HepG2 (cell line): ENCODE results near the gene CDH23. TPM values are rescaled to one million over a fixed set of nuclear protein-coding genes. Genes with fewer than 3 reads are reported as not detected.
A peak's percentile ranks its signal among the peaks of the same experiment; 100 is the strongest.

Source experiments
- ATAC-seq: fragments of 200-7000 bp; cut with Tn5 transposase; 3 replicates; pipeline ENCODE4 v1.9.1; 2020; ENCODE audit warnings: mild to moderate bottlenecking, moderate library complexity
- BruUV-seq: library from RNA; stranded (reverse); fragments of 400-500 nt; replicated peaks from 2 replicates; lab custom pipeline; 2021; lab: Mats Ljungman, UMichigan
- CTCF ChIA-PET: fragments of 300-600 bp; formaldehyde crosslinking; extraction: SDS; loops from one replicate; lab custom pipeline; 2021; ENCODE audit warnings: low total read pairs, inconsistent platforms, low intra/inter-chr PET ratio; lab: Yijun Ruan, JAX
- POLR2A ChIA-PET: fragments of 350-600 bp; sonication (Branson Sonifier 250); formaldehyde crosslinking; loops from one replicate; lab custom pipeline; 2020; ENCODE audit warnings: antibody characterized with exemption, inconsistent platforms; lab: Yijun Ruan, JAX
- DNase-seq: peaks from one replicate; pipeline ENCODE4 v3.0.0-alpha.2; 2015; ENCODE audit warnings: low spot score
- FAIRE-seq: peaks from 3 replicates; lab custom pipeline; 2011; peaks lifted over from hg19 to GRCh38; lab: Jason Lieb, UNC
- H2AFZ ChIP-seq: one replicate; pipeline ENCODE4 v1.6.1; 2011; ENCODE audit warnings: low read length, inconsistent platforms
- H3K27ac ChIP-seq: fragments of 300-600 bp; 3 replicates; pipeline ENCODE4 v1.8.0; 2011; ENCODE audit warnings: mixed run types, mild to moderate bottlenecking, mixed read lengths, low read length, inconsistent platforms; ENCODE audit not compliant: insufficient read depth; ENCODE audit errors: extremely low read length
- H3K27me3 ChIP-seq, 2 experiments: fragments of 200-600 bp in 1 of 2; 2 replicates in 1 of 2; 3 replicates in 1 of 2; pipeline versions ENCODE4 v1.6.0 to v1.8.0; 2011; ENCODE audit warnings: low read length in 2 of 2, mild to moderate bottlenecking in 2 of 2, moderate library complexity in 2 of 2, inconsistent platforms in 1 of 2; ENCODE audit not compliant: insufficient read depth in 2 of 2, control insufficient read depth in 1 of 2
- H3K36me3 ChIP-seq, 2 experiments: fragments of 200-600 bp in 1 of 2; replicated peaks in 1 of 2; 2 replicates in 1 of 2; 3 replicates in 1 of 2; pipeline versions ENCODE4 v1.5.1 to v1.8.0; 2011; ENCODE audit warnings: low read length in 2 of 2, inconsistent platforms in 1 of 2; ENCODE audit not compliant: insufficient read depth in 2 of 2, control insufficient read depth in 1 of 2
- H3K4me1 ChIP-seq: 2 replicates; pipeline ENCODE4 v1.5.1; 2012; ENCODE audit warnings: low read length, inconsistent platforms; ENCODE audit not compliant: insufficient read depth
- H3K4me2 ChIP-seq: 2 replicates; pipeline ENCODE4 v1.6.0; 2011; ENCODE audit warnings: low read depth, low read length, inconsistent platforms
- H3K4me3 ChIP-seq, 3 experiments: fragments of 200-600 bp in 1 of 3; sonication (generic), shearing (Covaris generic) in 1 of 3; replicated peaks in 1 of 3; 2 replicates each; pipeline ENCODE4 v1.5.1; 2011 to 2016; ENCODE audit warnings: low read length in 3 of 3, inconsistent platforms in 2 of 3, low read depth in 2 of 3, mild to moderate bottlenecking in 2 of 3, control low read depth in 1 of 3, mixed read lengths in 1 of 3; ENCODE audit not compliant: insufficient read depth in 1 of 3
- H3K79me2 ChIP-seq: one replicate; pipeline ENCODE4 v1.6.1; 2011; ENCODE audit warnings: low read length, inconsistent platforms; ENCODE audit not compliant: insufficient read depth
- H3K9ac ChIP-seq: 2 replicates; pipeline ENCODE4 v1.6.0; 2011; ENCODE audit warnings: mild to moderate bottlenecking, low read depth, low read length, inconsistent platforms; ENCODE audit not compliant: insufficient read depth
- H3K9me3 ChIP-seq: 2 replicates; pipeline ENCODE4 v1.5.1; 2012; ENCODE audit warnings: mild to moderate bottlenecking, low read length
- H4K20me1 ChIP-seq: 2 replicates; pipeline ENCODE4 v1.6.0; 2011; ENCODE audit warnings: inconsistent platforms, mild to moderate bottlenecking, low read length, moderate library complexity; ENCODE audit not compliant: insufficient read depth
- AKAP8 ChIP-seq: sonication (generic); formaldehyde crosslinking; IDR thresholded peaks from 2 replicates; pipeline ENCODE4 v1.5.1; 2020; ENCODE audit warnings: mild to moderate bottlenecking, missing genetic modification reagents
- ATF4 ChIP-seq, 2 experiments: fragments of 450-650 bp in 1 of 2; sonication (generic) in 1 of 2; formaldehyde crosslinking; IDR thresholded peaks; 2 replicates each; pipeline versions ENCODE4 v1.5.0 to v1.8.0; 2020 to 2022; ENCODE audit warnings: mild to moderate bottlenecking in 1 of 2, missing genetic modification reagents in 1 of 2
- THRA ChIP-seq: sonication (generic); formaldehyde crosslinking; IDR thresholded peaks from 2 replicates; pipeline ENCODE4 v1.4.0; 2020; ENCODE audit warnings: missing genetic modification reagents, borderline replicate concordance
- ZBTB39 ChIP-seq: sonication (generic); formaldehyde crosslinking; IDR thresholded peaks from 2 replicates; pipeline ENCODE4 v1.5.0; 2020; ENCODE audit warnings: missing genetic modification reagents
- ZNF33A ChIP-seq: sonication (generic); formaldehyde crosslinking; IDR thresholded peaks from 2 replicates; pipeline ENCODE4 v1.5.1; 2020; ENCODE audit warnings: missing genetic modification reagents, mild to moderate bottlenecking, moderate library complexity, borderline replicate concordance
- ZNF746 ChIP-seq: sonication (generic); formaldehyde crosslinking; IDR thresholded peaks from 2 replicates; pipeline ENCODE4 v1.8.0; 2022; ENCODE audit warnings: mild to moderate bottlenecking, missing genetic modification reagents
- ZNF768 ChIP-seq: sonication (generic); formaldehyde crosslinking; IDR thresholded peaks from 2 replicates; pipeline ENCODE4 v1.4.0; 2020; ENCODE audit warnings: missing genetic modification reagents
- WGBS: methylation state at CpG from one replicate; pipeline ENCODE4 v1.1.6; 2017; ENCODE audit warnings: low lambda C conversion rate; 5-methylcytosine and 5-hydroxymethylcytosine counted together
- in situ Hi-C: cut with HindIII; loops from 2 replicates; pipeline ENCODE4 v1.10.0; 2017; ENCODE audit warnings: low pct_unique_long_range_greater_than_20kb; ENCODE audit not compliant: extremely low pct_ligation_motif_present
- intact Hi-C: fragments of 100-400 bp; cut with micrococcal nuclease; formaldehyde crosslinking; loops from one replicate; pipeline ENCODE4 v1.10.0; 2022; ENCODE audit not compliant: unreplicated experiment
- polyA plus RNA-seq, 8 experiments: library from polyadenylated mRNA; depleted of rRNA in 3 of 8; stranded (reverse) in 7 of 8; unstranded in 1 of 8; fragments of >200 nt; fragmentation: Illumina TruSeq in 4 of 8; extraction: Trizol in 4 of 8; gene quantifications; 2 replicates each; pipeline versions ENCODE4 v1.2.1 to v1.2.3, GENCODE V29; 2011 to 2016; ENCODE audit warnings: low read depth in 4 of 8, missing spikeins in 1 of 8, mixed read lengths in 1 of 8; ENCODE audit not compliant: insufficient read depth in 1 of 8
- total RNA-seq, 5 experiments: library from RNA; depleted of rRNA; stranded (reverse); fragments of >200 nt; fragmentation: Illumina TruSeq; extraction: Trizol; gene quantifications; 2 replicates each; pipeline ENCODE4 v1.2.3, GENCODE V29; 2016; ENCODE audit warnings: low read depth in 1 of 5

Gene CDH23
- total and polyA plus RNA-seq, 2 of the 13 experiments (the other 11 are each of a cell fraction or from before 2014, with no cell fraction given) = 0.13 TPM; not detected in 1

- in situ Hi-C loops (no loop called here), intact Hi-C loops (no loop called here)
- Histone ChIP-seq H4K20me1 (no peaks in the 10 kb centered on the region), H3K4me1 (peaks cover 17% of the 10 kb centered on the region), H3K36me3 (no peaks in the 10 kb centered on the region), H3K27ac (no peak overlapping the region), H3K4me3 (no peak overlapping the region), H3K9ac (no peak overlapping the region)
- CTCF ChIA-PET = no interaction called here
- POLR2A ChIA-PET = no interaction called here
- BruUV-seq = no TSS peak
- 19% methylated on average over 7 of the region's 7 CpGs for WGBS
- ATAC-seq = no peak
- no peak for DNase-seq
- TF ChIP-seq ZNF746 (no peak), ZNF33A (CRISPR knock-in tag) (no peak), ZBTB39 (CRISPR knock-in tag) (no peak), AKAP8 (no peak), THRA (no peak), ZNF768 (peak; percentile 81), ATF4 (CRISPR knock-in tag; IDR thresholded peaks at IDR 0.05) (peak in 1 of 2 experiments; percentile 52; a peak in 1 of 4 replicates)
- TF ChIP-seq, all 625 proteins: peak for 2
- no peaks in the 10 kb centered on the region for H3K79me2 ChIP-seq
- H3K27me3 ChIP-seq = peaks cover 3 to 28% of the 10 kb centered on the region in 2 experiments; a peak in 4 of 5 replicates
- FAIRE-seq = no peak
- no peaks in the 10 kb centered on the region for H3K9me3 ChIP-seq
- no peak overlapping the region for H3K4me2 ChIP-seq
- no peak overlapping the region for H2AFZ ChIP-seq
These were observed 296.0 kb downstream of the CDH23 start for GRCh38 chr10:71692598-71693306.
